Parathyroid adenoma (tissue), 2 donors: ENCODE measurements around the gene ATP6V1B1.

Experiments used
- H2AFZ ChIP-seq: fragments of 300-600 bp; sonication (generic); one replicate; pipeline ENCODE4 v1.7.0; 2017; ENCODE audit warnings: antibody characterized with exemption, mild to moderate bottlenecking
- H3K27ac ChIP-seq: fragments of 300-600 bp; sonication (generic); one replicate; pipeline ENCODE4 v1.7.0; 2017
- H3K27me3 ChIP-seq: fragments of 300-600 bp; sonication (generic); one replicate; pipeline ENCODE4 v1.7.0; 2017; ENCODE audit warnings: low read length; ENCODE audit not compliant: control insufficient read depth, insufficient read depth
- H3K36me3 ChIP-seq: fragments of 300-600 bp; sonication (generic); one replicate; pipeline ENCODE4 v1.7.0; 2017; ENCODE audit warnings: low read length; ENCODE audit not compliant: control insufficient read depth, insufficient read depth
- H3K4me1 ChIP-seq: fragments of 300-600 bp; sonication (generic); one replicate; pipeline ENCODE4 v1.7.0; 2017; ENCODE audit warnings: control low read depth
- H3K4me2 ChIP-seq: fragments of 300-600 bp; sonication (generic); one replicate; pipeline ENCODE4 v1.7.0; 2017; ENCODE audit warnings: low read length
- H3K4me3 ChIP-seq: fragments of 300-600 bp; sonication (generic); one replicate; pipeline ENCODE4 v1.7.0; 2017; ENCODE audit warnings: low read depth, low read length
- H3K79me2 ChIP-seq: fragments of 300-600 bp; sonication (generic); one replicate; pipeline ENCODE4 v1.7.0; 2017; ENCODE audit warnings: control low read depth
- H3K9ac ChIP-seq: fragments of 300-600 bp; sonication (generic); one replicate; pipeline ENCODE4 v1.7.0; 2017; ENCODE audit warnings: mild to moderate bottlenecking
- H3K9me3 ChIP-seq: fragments of 300-600 bp; sonication (generic); one replicate; pipeline ENCODE4 v1.7.0; 2017; ENCODE audit warnings: low read length; ENCODE audit not compliant: control insufficient read depth
- TF ChIP-seq, protein P1 (sequence below): fragments of 300-600 bp; sonication (generic); IDR thresholded peaks from one replicate; pipeline ENCODE4 v1.7.0; 2017; ENCODE audit warnings: antibody characterized with exemption, mild to moderate bottlenecking
- donor health status: primary hyperparathyroidism.

The ATP6V1B1 gene

GRCh38 chr2:70959271-70959761 is 23.6 kb downstream of the ATP6V1B1 start:
- Histone ChIP-seq H3K4me1 (no peaks in the 10 kb centered on the region), H3K79me2 (no peaks in the 10 kb centered on the region), H3K4me2 (no peak overlapping the region), H3K36me3 (no peaks in the 10 kb centered on the region), H3K4me3 (no peak overlapping the region), H3K27me3 (no peaks in the 10 kb centered on the region), H3K9ac (no peak overlapping the region), H2AFZ (no peak overlapping the region), H3K9me3 (no peaks in the 10 kb centered on the region), H3K27ac (no peak overlapping the region)
- TF ChIP-seq, protein P1, sequence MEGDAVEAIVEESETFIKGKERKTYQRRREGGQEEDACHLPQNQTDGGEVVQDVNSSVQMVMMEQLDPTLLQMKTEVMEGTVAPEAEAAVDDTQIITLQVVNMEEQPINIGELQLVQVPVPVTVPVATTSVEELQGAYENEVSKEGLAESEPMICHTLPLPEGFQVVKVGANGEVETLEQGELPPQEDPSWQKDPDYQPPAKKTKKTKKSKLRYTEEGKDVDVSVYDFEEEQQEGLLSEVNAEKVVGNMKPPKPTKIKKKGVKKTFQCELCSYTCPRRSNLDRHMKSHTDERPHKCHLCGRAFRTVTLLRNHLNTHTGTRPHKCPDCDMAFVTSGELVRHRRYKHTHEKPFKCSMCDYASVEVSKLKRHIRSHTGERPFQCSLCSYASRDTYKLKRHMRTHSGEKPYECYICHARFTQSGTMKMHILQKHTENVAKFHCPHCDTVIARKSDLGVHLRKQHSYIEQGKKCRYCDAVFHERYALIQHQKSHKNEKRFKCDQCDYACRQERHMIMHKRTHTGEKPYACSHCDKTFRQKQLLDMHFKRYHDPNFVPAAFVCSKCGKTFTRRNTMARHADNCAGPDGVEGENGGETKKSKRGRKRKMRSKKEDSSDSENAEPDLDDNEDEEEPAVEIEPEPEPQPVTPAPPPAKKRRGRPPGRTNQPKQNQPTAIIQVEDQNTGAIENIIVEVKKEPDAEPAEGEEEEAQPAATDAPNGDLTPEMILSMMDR, result no peak

DNA sequence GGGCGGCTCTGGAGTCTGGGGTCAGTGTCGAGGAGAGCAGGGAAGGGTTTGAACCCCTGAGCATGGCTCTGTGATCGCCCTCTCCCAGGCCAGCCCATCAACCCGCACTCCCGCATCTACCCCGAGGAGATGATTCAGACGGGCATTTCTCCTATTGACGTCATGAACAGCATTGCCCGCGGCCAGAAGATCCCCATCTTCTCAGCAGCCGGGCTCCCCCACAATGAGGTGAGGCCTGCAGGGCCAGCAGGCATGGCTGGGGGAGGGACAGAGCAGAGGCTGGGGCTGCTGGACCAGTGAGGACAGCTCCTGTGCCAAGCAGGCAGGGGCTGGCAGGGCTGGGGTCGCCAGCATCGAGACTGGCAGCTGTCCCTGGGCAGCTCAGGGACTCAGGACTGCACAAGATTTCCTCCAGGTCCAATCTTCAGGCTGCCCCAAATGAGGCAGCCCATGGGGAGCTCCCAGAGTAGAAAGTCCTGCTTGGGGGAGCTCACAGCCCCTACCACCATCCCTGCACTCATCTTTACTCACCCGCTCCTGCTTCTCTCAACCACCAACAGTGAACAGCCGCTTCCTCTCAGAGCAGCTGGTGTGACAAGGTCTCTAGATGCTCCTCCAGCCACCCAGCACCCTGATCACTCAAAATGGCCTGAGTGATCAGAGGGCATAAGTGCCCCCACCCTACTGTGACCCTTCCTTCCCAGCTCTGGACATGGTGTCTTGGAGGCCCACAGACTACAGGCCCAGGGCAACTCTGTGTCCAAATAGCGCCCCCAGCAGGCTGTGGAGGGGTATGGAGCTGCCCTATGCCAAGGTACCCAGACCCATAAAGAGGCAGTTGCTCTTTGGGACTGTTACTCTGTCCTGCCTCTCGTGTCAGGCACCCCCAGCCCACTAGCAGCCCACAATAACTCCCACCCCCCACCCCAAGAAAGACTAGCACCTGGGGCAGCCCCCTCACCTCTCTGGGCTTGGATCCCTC is 24.4 kb downstream of the ATP6V1B1 start:
- H3K4me1 ChIP-seq, result no peaks in the 10 kb centered on the region
- no peak overlapping the region for H3K4me2 ChIP-seq
- no peaks in the 10 kb centered on the region for H3K27me3 ChIP-seq
- no peak overlapping the region for H2AFZ ChIP-seq
- H3K9me3 ChIP-seq, result no peaks in the 10 kb centered on the region
- H3K27ac ChIP-seq, result no peak overlapping the region
- H3K9ac ChIP-seq, result no peak overlapping the region
- no peaks in the 10 kb centered on the region for H3K36me3 ChIP-seq
- H3K4me3 ChIP-seq, result no peak overlapping the region
- no peaks in the 10 kb centered on the region for H3K79me2 ChIP-seq
- TF ChIP-seq, protein P1, result no peak

GRCh38 chr2:70960833-70961647 is 25.3 kb downstream of the ATP6V1B1 start:
- no peaks in the 10 kb centered on the region for H3K4me1 ChIP-seq
- H3K27ac ChIP-seq, result no peak overlapping the region
- H3K4me2 ChIP-seq, result no peak overlapping the region
- no peak overlapping the region for H3K9ac ChIP-seq
- no peaks in the 10 kb centered on the region for H3K27me3 ChIP-seq
- H3K79me2 ChIP-seq, result no peaks in the 10 kb centered on the region
- H3K9me3 ChIP-seq, result no peaks in the 10 kb centered on the region
- TF ChIP-seq, protein P1, result no peak
- H3K36me3 ChIP-seq, result no peaks in the 10 kb centered on the region
- H2AFZ ChIP-seq, result no peak overlapping the region
- H3K4me3 ChIP-seq, result no peak overlapping the region

GRCh38 chr2:70961648-70961994 is 25.9 kb downstream of the ATP6V1B1 start:
- Histone ChIP-seq H3K9ac (no peak overlapping the region), H3K27ac (no peak overlapping the region), H3K4me1 (no peaks in the 10 kb centered on the region), H3K27me3 (no peaks in the 10 kb centered on the region), H3K36me3 (no peaks in the 10 kb centered on the region), H3K4me2 (no peak overlapping the region), H3K4me3 (no peak overlapping the region), H2AFZ (no peak overlapping the region), H3K9me3 (no peaks in the 10 kb centered on the region), H3K79me2 (no peaks in the 10 kb centered on the region)
- TF ChIP-seq, protein P1, result no peak
